Measurements from ENCODE around the gene CCL13. TPM values are rescaled to one million over a fixed set of nuclear protein-coding genes. Genes with fewer than 3 reads are reported as not detected.
A peak's percentile ranks its signal among the peaks of the same experiment; 100 is the strongest.
"Not testable (repeated sequence)": the region's sequence is repeated elsewhere in the genome, so short reads cannot be mapped to it uniquely, and the experiment has no call there.

Gene CCL13
- polyA plus RNA-seq, 1 experiment: 0.22 TPM

- TF ChIP-seq, protein P1, sequence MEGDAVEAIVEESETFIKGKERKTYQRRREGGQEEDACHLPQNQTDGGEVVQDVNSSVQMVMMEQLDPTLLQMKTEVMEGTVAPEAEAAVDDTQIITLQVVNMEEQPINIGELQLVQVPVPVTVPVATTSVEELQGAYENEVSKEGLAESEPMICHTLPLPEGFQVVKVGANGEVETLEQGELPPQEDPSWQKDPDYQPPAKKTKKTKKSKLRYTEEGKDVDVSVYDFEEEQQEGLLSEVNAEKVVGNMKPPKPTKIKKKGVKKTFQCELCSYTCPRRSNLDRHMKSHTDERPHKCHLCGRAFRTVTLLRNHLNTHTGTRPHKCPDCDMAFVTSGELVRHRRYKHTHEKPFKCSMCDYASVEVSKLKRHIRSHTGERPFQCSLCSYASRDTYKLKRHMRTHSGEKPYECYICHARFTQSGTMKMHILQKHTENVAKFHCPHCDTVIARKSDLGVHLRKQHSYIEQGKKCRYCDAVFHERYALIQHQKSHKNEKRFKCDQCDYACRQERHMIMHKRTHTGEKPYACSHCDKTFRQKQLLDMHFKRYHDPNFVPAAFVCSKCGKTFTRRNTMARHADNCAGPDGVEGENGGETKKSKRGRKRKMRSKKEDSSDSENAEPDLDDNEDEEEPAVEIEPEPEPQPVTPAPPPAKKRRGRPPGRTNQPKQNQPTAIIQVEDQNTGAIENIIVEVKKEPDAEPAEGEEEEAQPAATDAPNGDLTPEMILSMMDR (IDR thresholded peaks at IDR 0.05; ENCODE audit: insufficient read depth, low read depth, low read length): no peak
- Histone ChIP-seq H3K36me3 (ENCODE audit: control insufficient read depth, insufficient read depth, low read length) (no peaks in the 10 kb centered on the region), H3K27me3 (ENCODE audit: control insufficient read depth, insufficient read depth, low read length) (no peaks in the 10 kb centered on the region), H3K4me3 (ENCODE audit: low read depth, low read length) (no peak overlapping the region)
- CTCF ChIA-PET: interaction anchor here (1.0 to 12.1 kb wide), 4 partner anchors 41 to 112 kb away, joined by 3 to 148 read pairs (median 8); partner anchors contain the start of genes CCL1 and CCL13
- DNase-seq (ENCODE audit: low read depth): peak; percentile 30
- POLR2A ChIA-PET: interaction anchor here (0.6 kb wide), 1 partner anchor 61 kb away, joined by 3 read pairs; no protein-coding TSS in a partner anchor
These were observed 43.1 kb upstream of the CCL13 start for GRCh38 chr17:34313164-34313563.

DNA sequence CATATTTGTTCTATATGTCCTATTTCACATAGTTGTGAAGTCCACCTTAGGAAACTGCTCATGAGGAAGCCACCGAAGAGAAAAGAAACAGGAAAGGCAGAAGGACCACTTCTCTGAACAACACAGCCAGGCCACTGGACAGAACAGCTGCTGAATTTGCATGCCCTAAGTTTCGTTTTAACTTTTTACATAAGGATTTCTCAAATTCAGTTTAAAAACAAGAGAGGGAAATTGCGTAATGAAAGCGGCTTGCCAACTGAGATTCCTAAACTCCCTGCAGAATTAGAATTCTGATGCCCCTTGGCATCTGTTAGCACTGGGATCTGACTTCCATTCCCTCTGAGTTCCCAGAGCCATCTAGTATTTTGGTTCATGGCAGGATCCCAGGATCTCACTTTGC, 42.0 kb upstream of the CCL13 start:
- POLR2A ChIA-PET: no interaction called here
- CTCF ChIA-PET: interaction anchor here (0.7 to 12.1 kb wide), 4 partner anchors 23 to 113 kb away, joined by 3 to 148 read pairs (median 8); partner anchors contain the start of genes CCL1 and CCL13
- TF ChIP-seq, protein P1 (IDR thresholded peaks at IDR 0.05; ENCODE audit: insufficient read depth, low read depth, low read length): no peak
- Histone ChIP-seq H3K4me3 (ENCODE audit: low read depth, low read length) (no peak overlapping the region), H3K36me3 (ENCODE audit: control insufficient read depth, insufficient read depth, low read length) (no peaks in the 10 kb centered on the region), H3K27me3 (ENCODE audit: control insufficient read depth, insufficient read depth, low read length) (no peaks in the 10 kb centered on the region)
- peak; percentile 31 for DNase-seq (ENCODE audit: low read depth)

- POLR2A ChIA-PET: no interaction called here
- CTCF ChIA-PET: interaction anchor here (0.9 to 1.6 kb wide), 3 partner anchors 20 to 118 kb away, joined by 3 to 6 read pairs (median 5); no protein-coding TSS in a partner anchor
- TF ChIP-seq, protein P1 (IDR thresholded peaks at IDR 0.05; ENCODE audit: insufficient read depth, low read depth, low read length): no peak
- Histone ChIP-seq H3K36me3 (ENCODE audit: control insufficient read depth, insufficient read depth, low read length) (no peaks in the 10 kb centered on the region), H3K27me3 (ENCODE audit: control insufficient read depth, insufficient read depth, low read length) (no peaks in the 10 kb centered on the region; the same call in 1 of the 2 replicates), H3K4me3 (ENCODE audit: low read depth, low read length) (no peak overlapping the region)
- DNase-seq (ENCODE audit: low read depth): no peak
These were observed 37.8 kb upstream of the CCL13 start for GRCh38 chr17:34318474-34318873.

- no peaks in the 10 kb centered on the region; the same call in 1 of the 2 replicates for H3K27me3 ChIP-seq (ENCODE audit: control insufficient read depth, insufficient read depth, low read length)
- ChIA-PET CTCF (interaction anchor here (0.9 to 6.0 kb wide), 6 partner anchors 13 to 994 kb away, joined by 3 to 34 read pairs (median 4); no protein-coding TSS in a partner anchor), POLR2A (interaction anchor here (0.6 kb wide), 1 partner anchor 36 kb away, joined by 3 read pairs; no protein-coding TSS in a partner anchor)
- TF ChIP-seq, protein P1 (IDR thresholded peaks at IDR 0.05; ENCODE audit: insufficient read depth, low read depth, low read length): no peak
- DNase-seq (ENCODE audit: low read depth): no peak
- H3K4me3 ChIP-seq (ENCODE audit: low read depth, low read length): no peak within 1 kb of the TSS
- no peaks in the 10 kb centered on the region for H3K36me3 ChIP-seq (ENCODE audit: control insufficient read depth, insufficient read depth, low read length)
These were observed 37.2 kb upstream of the CCL13 start, which contains the start of gene CCL8 for GRCh38 chr17:34319039-34319483. CCL8 (plus strand) TSS chr17:34319435; CDS start chr17:34319502, 67 bp downstream.

DNA sequence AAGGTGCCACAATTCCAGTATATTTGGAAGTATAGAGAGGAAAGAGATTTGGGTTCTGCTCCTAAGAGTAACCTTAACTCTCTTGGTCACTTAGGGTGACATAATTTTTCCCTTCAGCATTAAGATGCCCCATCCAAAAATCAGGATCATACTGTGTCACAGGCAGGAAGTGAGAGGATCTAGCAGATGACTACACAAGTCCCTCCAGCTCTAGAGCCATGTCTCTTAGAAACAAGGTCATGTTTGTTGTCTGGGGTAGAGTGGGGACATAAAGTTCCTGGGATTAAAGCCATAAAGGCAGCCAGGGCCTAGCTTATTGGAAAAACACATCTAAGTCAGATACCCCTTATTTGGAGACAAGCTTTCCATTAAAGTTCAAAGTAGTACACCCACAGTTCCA, 34.3 kb upstream of the CCL13 start:
- ChIA-PET CTCF (interaction anchor here (0.6 to 6.0 kb wide), 4 partner anchors 21 to 122 kb away, joined by 3 to 34 read pairs (median 3); no protein-coding TSS in a partner anchor), POLR2A (interaction anchor here (0.5 kb wide), 1 partner anchor 33 kb away, joined by 9 read pairs; no protein-coding TSS in a partner anchor)
- TF ChIP-seq, protein P1 (IDR thresholded peaks at IDR 0.05; ENCODE audit: insufficient read depth, low read depth, low read length): no peak
- Histone ChIP-seq H3K36me3 (ENCODE audit: control insufficient read depth, insufficient read depth, low read length) (no peaks in the 10 kb centered on the region), H3K27me3 (ENCODE audit: control insufficient read depth, insufficient read depth, low read length) (no peaks in the 10 kb centered on the region; the same call in 1 of the 2 replicates), H3K4me3 (ENCODE audit: low read depth, low read length) (no peak overlapping the region)
- DNase-seq (ENCODE audit: low read depth): no peak

GRCh38 chr17:34327580-34327979, 28.7 kb upstream of the CCL13 start:
- H3K36me3 ChIP-seq (ENCODE audit: control insufficient read depth, insufficient read depth, low read length); DNase-seq (ENCODE audit: low read depth); H3K27me3 ChIP-seq (ENCODE audit: control insufficient read depth, insufficient read depth, low read length); H3K4me3 ChIP-seq (ENCODE audit: low read depth, low read length): not testable (repeated sequence)
- CTCF ChIA-PET: interaction anchor here (0.8 to 1.4 kb wide), 5 partner anchors 9 to 127 kb away, joined by 3 to 7 read pairs (median 4); no protein-coding TSS in a partner anchor
- POLR2A ChIA-PET: interaction anchor here (0.6 kb wide), 1 partner anchor 27 kb away, joined by 9 read pairs; no protein-coding TSS in a partner anchor
